ENCODE measurements around the gene CHIT1. TPM values are rescaled to one million over a fixed set of nuclear protein-coding genes. Genes with fewer than 3 reads are reported as not detected.

The CHIT1 gene
- polyA plus RNA-seq, 1 donor, result 0.71 TPM

GRCh38 chr1:203188686-203189232 is 40.7 kb downstream of the CHIT1 start:
- DNase-seq (ENCODE audit: low read depth), result no peak

GRCh38 chr1:203187689-203188264 is 41.7 kb downstream of the CHIT1 start:
- no peak for DNase-seq (ENCODE audit: low read depth)

GRCh38 chr1:203187304-203187685 is 42.2 kb downstream of the CHIT1 start:
- DNase-seq (ENCODE audit: low read depth), result no peak

- DNase-seq (ENCODE audit: low read depth), result no peak
Measured at GRCh38 chr1:203186446-203187303, 42.8 kb downstream of the CHIT1 start, which contains the start of gene CHI3L1. Gene CHI3L1, minus strand, starts transcription at chr1:203186704. Its CDS starts 81 bp downstream, at chr1:203186623.

GRCh38 chr1:203186091-203186445 is 43.4 kb downstream of the CHIT1 start:
- no peak for DNase-seq (ENCODE audit: low read depth)

- no peak for DNase-seq (ENCODE audit: low read depth)
Measured at GRCh38 chr1:203185585-203185984, 43.9 kb downstream of the CHIT1 start.

- no peak for DNase-seq (ENCODE audit: low read depth)
Measured at GRCh38 chr1:203185061-203185461, 44.4 kb downstream of the CHIT1 start.

GRCh38 chr1:203184467-203184866 is 45.0 kb downstream of the CHIT1 start:
- DNase-seq (ENCODE audit: low read depth), result no peak

GRCh38 chr1:203183828-203184227 is 45.6 kb downstream of the CHIT1 start:
- DNase-seq (ENCODE audit: low read depth), result no peak

- no peak for DNase-seq (ENCODE audit: low read depth)
Measured at GRCh38 chr1:203182387-203182953, 47.0 kb downstream of the CHIT1 start.

GRCh38 chr1:203181586-203182386 is 47.7 kb downstream of the CHIT1 start:
- no peak for DNase-seq (ENCODE audit: low read depth)

GRCh38 chr1:203180611-203181330 is 48.7 kb downstream of the CHIT1 start:
- DNase-seq (ENCODE audit: low read depth), result no peak

GRCh38 chr1:203179667-203180005 is 49.8 kb downstream of the CHIT1 start:
- no peak for DNase-seq (ENCODE audit: low read depth)

- no peak for DNase-seq (ENCODE audit: low read depth)
Measured at GRCh38 chr1:203178821-203179666, 50.4 kb downstream of the CHIT1 start.

- no peak for DNase-seq (ENCODE audit: low read depth)
Measured at GRCh38 chr1:203178083-203178482, 51.4 kb downstream of the CHIT1 start.

- DNase-seq (ENCODE audit: low read depth), result no peak
Measured at GRCh38 chr1:203177470-203178039, 51.9 kb downstream of the CHIT1 start.

- DNase-seq (ENCODE audit: low read depth), result no peak
Measured at GRCh38 chr1:203177036-203177405, 52.5 kb downstream of the CHIT1 start.

GRCh38 chr1:203176273-203177035 is 53.0 kb downstream of the CHIT1 start:
- DNase-seq (ENCODE audit: low read depth), result no peak

- DNase-seq (ENCODE audit: low read depth), result no peak
Measured at GRCh38 chr1:203175827-203176241, 53.6 kb downstream of the CHIT1 start.
